8988T (cell line): ENCODE measurements around the gene GNA12.
"Not testable (repeated sequence)": the region's sequence is repeated elsewhere in the genome, so short reads cannot be mapped to it uniquely, and the experiment has no call there.

Source experiments
- DNase-seq: peaks from one replicate; pipeline ENCODE4 v3.0.0; 2011

Gene GNA12

DNA sequence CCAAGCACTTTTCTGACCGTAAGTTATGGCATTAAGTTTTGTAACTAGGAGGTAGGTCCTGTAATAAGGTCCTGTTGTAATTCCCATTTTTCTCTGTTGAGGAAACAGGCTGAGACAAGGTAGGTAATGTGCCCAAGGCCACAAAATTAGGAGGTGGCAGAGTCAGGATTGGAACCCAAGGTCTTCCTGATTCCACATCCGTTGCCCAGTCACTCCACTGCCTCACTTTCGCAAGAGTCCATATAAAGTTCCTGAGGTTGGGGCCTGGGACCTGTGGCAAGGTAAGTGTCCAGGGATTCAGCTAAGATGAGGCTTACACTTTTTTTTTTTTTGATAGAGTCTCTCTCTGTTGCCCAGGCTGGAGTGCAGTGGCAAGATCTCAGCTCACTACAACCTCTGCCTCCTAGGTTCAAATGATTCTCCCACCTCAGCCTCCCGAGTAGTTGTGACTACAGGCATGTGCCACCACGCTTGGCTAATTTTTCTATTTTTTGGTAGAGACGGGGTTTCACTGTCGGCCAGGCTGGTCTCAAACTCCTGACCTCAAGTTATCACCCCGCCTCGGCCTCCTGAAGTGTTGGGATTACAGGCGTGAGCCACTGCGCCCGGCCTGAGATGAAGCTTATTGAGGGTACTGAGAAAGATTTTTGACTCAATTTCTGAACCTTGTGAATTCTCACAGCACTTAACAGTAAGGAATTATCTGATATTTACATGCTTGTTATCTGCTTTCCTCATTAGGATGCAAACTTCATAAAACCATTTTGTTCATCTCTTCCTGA is 20.3 kb upstream of the GNA12 start:
- no peak for DNase-seq

DNA sequence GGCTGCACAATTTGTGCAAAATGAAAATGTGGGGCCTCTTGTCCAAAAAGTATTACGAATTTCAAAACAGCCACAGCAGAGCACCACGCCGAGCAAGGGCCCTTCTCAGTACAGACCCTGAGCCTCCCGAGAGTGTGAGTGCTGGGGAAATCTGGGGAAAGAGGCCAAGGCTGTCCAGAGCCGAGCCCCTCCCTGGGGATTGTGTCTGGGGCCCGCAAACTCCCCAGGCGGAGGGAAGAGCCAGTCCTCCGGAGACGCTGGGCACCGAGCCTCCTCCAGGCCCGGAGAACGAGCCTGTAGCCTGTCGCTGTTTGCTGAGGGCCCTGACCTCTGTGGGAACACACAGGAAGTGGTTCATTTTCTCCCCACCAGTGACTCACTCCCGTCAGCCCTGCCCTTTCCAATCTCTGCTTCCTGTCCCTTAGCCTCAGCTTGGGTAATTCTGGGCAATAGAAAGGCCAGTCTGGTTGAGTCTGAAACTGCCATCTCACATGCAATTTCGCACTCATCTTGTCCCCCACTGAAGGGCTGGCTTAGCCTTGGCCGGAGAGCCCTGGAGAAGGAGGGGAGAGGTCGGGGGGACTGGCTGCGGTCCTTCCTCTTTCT is 19.5 kb upstream of the GNA12 start:
- DNase-seq, result no peak

DNA sequence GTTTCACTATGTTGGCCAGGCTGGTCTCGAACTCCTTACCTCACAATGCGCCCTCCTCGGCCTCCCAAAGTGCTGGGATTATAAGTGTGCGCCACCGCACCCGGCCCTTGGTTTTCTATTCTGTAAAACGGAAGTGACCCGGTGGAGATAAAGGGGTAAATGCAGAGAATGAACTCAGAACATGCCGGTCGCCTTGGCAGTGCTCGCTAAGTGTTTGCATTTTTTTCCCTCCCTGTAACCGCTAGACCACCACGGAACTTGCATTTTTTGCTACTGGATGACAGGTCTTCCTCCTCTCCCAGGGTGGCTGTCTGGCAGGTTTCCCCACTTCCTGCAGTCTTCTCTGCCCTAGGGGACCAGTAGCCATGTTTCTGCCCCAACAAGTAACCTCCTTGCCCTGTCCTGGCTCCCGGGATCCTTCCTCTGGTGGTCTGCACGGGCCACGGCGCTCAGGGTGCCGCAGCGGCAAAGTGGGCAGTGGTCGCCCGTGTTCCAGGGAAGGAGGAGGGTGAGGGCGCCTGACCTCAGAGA is 18.8 kb upstream of the GNA12 start:
- DNase-seq, result no peak

DNA sequence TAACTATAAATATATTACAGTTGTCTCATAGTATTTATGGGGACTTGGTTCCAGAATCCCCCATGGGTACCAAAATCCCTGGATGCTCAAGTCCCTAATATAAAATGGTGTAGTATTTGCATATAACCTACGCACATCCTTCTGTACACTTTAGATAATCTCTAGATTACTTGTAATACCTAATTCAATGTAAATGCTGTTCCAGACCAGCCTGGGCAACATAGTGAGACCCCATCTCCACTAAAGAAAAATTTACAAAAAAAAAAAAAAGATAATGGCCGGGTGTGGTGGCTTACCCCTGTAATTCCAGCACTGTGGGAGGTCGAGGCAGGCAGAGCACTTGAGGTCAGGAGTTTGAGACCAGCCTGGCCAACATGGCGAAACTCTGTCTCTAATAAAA is 17.4 kb upstream of the GNA12 start:
- no peak for DNase-seq

DNA sequence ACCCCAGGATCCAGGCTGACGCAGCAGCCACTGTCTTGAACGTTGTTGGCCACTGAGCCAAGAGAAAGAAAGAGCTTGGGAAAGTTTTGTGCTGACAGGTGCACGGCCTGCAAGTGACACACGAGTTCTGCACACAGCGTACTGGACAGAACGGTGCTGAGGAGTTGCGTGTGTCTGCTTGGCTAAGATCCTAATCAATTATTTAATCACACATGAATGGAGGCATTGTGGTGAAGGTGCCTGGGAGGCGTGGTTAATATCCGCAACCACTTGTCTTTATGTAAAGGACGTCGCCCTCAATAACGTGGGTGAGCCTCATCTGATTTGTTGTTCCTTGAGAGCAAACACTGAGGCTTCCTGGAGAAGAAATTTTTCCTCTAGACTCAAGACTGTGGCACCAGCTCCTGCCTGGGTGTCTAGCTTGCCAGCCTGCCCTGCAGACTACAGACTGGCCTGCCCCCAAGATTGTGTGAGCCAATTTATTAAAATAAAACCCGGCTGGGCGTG is 16.6 kb upstream of the GNA12 start:
- DNase-seq, result no peak

DNA sequence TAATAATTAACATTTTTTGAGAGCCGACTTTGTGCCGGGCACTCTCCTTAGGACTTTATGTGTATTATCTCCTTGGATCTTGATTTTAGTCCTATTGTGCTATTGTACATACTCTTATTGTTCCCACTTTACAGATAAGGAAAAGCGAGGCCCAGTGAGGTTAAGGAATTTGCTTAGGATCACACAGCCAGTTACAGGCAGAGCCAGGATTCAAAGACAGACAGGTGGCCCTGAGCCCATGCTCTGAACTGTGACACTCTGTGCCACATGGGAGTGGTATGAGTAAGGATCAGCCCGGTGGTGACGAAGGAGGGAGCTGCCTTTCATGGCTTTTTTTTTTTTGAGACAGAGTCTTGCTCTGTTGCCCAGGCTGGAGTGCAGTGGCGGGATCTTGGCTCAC is 15.8 kb upstream of the GNA12 start:
- DNase-seq, result no peak

DNA sequence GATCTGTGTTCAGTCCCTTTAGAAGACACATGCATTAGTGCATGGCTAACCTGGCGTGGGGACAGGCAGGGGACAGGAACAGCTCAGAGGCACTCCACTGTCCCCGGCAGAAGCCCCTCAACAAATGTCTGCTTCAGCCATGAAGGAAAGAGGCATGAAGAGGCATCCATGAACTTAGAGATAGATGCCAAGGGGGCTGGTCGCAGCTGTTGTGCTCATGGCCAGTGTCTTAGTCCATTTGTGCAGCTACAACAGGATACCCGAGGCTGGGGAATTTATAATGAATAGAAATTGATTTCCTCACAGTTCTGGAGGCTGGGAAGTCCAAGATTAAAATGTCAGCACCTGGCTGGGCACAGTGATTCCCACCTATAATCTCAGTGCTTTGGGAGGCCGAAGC is 14.5 kb upstream of the GNA12 start:
- DNase-seq, result no peak

DNA sequence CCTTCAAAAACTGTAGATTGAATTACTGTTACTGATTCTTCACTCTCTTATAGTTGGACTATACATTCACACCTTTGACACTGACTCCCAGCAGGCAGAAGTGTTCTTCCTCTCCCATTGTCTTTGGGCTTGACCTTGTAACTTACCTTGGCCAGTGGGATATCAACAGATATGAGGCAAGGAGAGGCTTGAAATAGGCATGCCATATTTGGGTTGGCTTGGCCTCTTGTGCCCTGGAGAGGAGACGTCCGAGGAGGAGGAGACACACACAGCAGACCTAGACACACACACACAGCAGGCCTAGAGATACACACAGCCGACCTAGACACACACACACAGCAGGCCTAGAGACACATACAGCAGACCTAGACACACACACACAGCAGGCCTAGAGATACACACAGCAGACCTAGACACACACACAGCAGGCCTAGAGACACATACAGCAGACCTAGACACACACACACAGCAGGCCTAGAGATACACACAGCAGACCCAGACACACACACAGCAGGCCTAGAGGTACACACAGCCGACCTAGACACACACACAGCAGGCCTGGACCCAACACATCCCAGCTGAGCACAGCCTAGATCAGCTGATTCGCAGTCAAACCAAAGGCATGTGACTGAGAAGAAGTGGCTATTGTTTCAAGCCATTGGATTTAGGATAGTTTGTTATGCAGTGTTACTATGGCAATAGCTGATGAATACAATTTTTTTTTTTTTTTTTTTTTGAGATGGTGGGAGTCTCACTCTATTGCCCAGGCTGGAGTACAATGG is 12.5 kb upstream of the GNA12 start:
- no peak for DNase-seq

DNA sequence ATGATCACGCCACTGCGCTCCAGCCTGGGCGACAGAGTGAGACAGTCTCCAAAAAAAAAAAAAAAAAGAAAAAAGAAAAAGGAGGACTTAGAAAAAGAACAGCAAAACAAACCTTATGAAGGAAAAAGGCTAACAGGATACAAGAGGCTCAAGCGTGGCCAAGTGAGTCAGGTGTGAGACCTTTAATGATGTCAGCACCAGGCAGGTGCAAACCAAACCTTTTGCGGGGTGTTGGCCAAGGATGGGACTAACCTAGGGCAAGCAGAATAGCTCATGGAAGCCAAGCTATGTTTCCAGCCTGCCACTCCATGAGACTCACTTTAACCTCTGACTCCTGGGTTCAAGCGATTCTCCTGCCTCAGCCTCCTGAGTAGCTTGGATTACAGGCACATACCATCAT is 11.3 kb upstream of the GNA12 start:
- DNase-seq, result no peak

DNA sequence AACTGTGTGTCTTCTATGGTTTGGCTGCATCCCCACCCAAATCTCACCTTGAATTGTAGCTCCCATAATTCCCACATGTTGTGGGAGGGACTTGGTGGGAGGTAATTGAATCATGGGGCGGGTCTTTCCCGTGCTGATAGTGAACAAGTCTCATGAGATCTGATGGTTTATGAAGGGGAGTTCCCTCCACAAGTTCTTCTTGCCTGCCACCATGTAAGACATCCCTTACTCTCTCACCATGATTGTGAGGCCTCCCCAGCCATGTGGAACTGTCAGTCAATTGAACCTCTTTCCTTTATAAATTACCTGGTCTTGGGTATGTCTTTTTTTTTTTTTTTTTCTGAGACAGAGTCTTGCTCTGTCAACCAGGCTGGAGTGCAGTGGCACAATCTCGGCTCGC is 9.4 kb upstream of the GNA12 start:
- DNase-seq, result not testable (repeated sequence)

DNA sequence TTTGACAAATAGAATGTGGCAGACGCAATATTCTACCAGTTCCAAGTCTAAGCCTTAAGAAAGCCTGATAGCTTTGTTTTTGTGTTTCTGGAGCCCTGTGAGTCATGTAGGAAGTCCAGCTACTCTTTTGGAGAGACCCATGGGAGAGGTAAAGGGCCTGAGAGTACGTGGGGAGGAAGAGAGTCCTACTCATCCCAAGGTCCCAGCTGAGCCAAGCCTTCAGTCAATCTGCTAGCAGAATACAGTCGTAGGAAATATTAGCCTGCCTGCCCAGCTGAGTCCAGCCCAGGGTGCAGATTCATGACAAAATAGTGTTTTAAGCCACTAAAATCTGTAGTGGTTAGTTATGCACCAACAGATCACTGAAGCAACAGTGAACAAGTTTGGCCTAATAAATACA is 9.0 kb upstream of the GNA12 start:
- DNase-seq, result no peak

DNA sequence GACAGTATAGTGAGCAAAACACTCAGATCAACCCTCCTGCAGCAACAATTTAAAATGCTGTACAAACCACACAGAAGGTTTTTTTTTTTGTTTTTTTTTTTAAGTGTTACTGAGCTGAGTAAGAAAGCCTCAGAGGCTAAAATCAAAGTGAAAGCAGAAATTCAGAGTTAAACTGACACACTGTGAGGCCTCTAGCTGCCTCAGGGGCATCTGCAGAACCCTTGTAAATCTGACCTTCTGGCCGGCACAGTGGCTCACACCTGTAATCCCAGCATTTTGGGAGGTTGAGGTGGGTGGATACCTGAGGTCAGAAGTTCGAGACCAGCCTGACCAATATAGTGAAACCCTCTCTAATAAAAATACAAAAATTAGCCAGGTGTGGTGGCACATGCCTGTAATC is 7.4 kb upstream of the GNA12 start:
- no peak for DNase-seq

DNA sequence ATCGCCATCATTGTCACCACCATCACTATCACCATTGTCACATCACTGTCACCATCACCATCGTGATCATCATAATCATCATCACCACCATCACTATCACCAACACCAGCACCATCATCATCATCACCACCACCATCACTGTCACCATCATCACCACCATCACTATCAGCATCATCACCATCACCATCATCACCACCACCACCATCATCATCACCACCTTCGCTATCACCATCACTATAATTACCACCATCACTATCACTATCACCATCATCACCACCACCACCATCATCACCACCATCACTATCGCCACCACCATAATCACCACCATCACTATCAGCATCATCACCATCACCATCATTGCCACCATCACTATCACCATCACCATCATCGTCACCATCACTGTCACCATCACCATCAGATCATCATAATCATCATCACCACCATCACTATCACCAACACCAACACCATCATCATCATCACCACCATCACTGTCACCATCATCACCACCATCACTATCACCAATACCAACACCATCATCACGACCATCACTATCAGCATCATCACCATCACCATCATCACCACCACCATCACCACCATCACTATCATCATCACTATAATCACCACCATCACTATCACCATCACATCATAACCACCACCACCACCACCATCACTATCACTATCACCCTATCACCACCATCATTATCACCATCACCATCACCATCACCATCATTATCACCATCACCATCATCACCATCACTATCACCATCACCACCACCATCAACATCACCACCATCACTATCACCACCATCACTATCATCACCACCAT is 6.0 kb upstream of the GNA12 start:
- no peak for DNase-seq

DNA sequence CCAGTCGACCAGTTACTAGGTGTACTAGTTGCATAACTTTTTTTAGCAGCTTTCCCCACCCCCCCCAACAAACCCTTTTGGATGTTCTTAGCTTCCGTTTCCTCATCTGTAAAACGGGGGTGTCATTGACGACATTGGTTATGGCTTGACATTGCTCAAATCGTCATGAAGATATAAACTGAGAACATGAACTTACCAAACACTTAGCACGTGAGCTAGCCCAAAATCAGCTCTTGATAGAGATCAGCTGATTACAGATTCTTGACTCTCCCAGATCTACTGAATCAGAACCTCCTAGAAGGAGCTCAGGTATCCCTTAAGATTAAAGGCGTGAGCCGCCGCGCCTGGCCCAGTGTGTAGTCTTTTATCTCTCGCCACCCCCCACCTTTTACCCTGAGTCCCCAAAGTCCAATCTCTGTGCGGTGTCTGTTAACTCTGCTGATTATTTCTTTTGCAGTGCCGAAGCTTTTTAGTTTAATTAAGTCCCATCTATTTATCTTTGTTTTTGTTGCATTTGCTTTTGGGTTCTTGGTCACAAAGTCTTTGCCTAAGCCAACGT is 1.0 kb upstream of the GNA12 start:
- DNase-seq, result no peak

DNA sequence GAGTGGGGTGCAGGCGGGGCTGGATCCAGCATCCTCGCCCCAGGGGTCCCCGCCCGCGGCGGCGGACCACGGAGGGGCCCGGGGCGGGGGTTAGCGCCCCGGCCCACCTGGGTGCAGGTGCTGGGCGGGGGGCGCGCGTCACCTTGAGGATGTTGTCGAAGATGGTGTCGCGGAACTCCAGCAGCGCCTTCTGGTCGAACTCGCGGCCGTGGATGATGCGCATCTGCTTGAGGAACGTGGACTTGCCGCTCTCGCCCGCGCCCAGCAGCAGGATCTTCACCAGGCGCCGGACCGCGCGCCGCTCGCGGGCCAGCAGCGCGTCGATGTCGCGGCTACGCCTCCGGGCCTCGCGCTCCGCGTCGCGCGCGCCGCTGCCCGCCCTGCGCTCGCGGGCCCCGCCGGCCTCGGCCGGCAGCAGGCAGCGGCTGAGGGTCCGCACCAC is 376 bp downstream of the GNA12 start:
- DNase-seq, result no peak

DNA sequence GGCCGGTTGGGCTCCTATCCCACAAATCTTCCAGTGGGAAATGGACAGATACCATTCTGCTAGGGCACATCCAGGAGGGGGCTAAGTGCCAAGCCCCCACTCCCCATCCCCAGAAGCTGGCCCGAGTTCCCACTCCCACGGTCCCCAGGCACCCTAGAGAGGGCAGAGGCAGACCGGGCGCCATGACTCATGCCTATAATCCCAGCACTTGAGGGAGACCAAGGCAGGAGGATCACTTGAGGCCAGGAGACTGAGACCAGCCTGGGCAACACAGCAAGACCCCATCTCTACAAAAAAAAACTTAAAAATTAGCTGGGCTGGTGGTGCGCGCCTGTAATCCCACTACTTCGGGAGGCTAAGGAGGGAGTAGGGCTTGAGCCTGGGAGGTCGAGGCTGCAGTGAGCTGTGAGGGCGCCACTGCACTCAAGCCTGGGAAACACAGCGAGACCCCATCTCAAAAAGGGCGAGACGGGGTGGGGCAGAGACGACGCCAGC is 870 bp downstream of the GNA12 start:
- no peak for DNase-seq

DNA sequence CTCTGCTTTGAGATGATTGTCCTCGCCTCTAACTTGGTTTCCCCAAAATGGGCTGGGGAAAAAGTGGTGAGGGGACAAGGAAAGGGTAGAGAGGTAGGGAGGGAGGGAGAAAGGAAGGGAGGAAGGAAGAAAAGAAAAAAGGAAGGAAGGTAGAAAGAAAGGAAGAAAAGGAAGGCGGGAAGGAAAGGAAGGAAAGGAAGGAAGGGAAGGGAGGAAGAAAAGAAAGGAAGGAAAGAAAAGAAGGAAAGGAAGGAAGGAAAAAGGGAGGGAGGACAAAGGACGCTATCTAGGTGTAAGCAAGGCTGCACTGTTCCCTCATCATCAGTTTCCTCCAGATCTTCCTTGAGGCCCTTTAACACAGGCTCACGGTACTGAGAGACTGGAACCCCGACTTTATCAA is 2.2 kb downstream of the GNA12 start:
- DNase-seq, result no peak

DNA sequence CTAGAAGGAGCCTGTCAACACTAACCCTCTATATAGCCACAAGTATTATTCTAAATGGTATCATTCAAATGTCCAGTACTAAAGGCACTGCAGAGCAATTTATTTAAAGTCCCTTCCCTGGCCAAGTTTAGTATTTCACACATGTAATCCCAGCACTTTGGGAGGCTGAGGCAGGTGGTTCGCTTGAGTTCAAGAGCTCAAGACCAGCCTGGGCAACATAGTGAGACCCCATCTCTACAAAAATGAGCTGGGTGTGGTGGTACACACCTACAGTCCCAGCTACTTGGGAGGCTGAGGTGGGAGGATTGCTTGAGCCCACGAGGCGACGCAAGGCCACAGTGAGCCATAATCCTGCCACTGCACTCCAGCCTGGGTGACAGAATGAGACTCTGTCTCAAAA is 3.6 kb downstream of the GNA12 start:
- no peak for DNase-seq

DNA sequence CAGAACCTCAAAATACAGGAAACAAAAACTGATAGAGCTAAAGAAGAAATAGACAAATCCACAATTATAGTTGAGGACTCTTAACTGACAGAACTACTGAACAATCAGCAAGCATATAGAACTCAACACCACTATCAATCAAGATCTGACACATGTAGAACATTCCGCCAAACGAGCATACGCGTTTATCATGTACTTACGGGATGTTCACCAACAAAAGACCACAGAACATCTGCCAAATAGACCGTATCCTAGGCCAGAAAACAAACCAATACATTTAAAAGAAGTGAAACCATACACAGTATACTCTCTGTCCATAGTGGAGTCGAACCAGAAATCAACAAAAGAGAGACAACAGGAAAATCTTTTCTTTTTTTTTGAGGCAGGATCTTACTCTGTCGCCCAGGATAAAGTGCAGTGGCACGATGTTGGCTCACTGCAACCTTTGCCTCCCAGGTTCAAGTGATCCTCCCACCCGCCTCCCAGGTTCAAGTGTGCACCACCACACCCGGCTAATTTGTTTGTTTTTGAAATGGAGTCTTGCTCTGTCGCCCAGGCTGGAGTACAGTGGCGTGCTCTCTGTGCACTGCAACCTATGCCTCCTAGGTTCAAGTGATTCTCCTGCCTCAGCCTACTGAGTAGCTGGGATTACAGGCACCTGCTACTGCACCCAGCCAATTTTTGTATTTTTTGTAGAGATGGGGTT is 5.1 kb downstream of the GNA12 start:
- no peak for DNase-seq

DNA sequence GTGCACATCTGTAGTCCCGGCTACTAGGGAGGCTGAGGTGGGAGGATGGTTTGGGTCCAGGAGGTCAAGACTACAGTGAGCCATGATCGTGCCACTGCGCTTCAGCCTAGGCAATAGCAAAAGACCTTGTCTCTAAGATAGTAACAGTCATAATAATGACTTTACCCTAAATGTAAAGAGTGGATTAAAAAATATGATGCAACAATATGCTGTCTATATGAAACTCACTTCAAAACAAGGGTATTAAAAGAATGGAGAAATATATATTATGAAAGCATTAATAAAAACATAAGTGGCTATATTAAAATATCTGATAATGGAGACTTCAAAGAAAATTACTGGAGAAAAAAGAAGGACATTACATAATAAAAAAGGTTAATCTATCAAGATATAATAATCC is 5.7 kb downstream of the GNA12 start:
- DNase-seq, result no peak

DNA sequence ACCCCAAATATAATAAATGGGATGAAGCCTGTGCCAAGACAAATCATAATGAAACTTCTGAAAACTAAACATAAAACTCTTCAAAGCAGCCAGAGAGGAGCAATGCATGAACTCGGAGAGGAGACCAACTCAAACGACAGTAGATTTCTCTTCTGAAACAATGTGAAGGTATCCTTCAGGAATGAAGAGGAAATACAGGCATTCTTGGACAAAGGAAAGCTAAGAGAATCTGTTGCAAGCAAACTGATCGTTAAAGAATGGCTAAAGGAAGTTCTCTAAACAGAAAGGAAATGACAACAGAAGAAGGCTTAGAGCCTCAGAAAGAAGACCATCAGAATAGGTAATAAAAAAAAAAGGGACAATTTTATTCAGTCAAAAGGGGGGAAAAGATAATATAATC is 6.6 kb downstream of the GNA12 start:
- no peak for DNase-seq
